DOHH2 (cell line): Measurements from ENCODE around the gene SCYGR3.

Source experiments
- H3F3A ChIP-seq: fragments of 200-600 bp; sonication (generic), shearing (Covaris generic); 2 replicates; pipeline ENCODE4 v1.6.0; 2016; ENCODE audit warnings: antibody characterized with exemption, mild to moderate bottlenecking; ENCODE audit not compliant: control insufficient read depth, insufficient read depth
- H3K27ac ChIP-seq: fragments of 200-600 bp; sonication (generic); 2 replicates; pipeline ENCODE4 v1.5.1; 2014; ENCODE audit warnings: low read depth, mild to moderate bottlenecking, low read length, moderate library complexity
- H3K27me3 ChIP-seq: fragments of 200-600 bp; sonication (generic); 2 replicates; pipeline ENCODE4 v1.6.1; 2014; ENCODE audit warnings: mild to moderate bottlenecking, low read length, mixed read lengths; ENCODE audit not compliant: control insufficient read depth
- H3K36me3 ChIP-seq: fragments of 200-600 bp; sonication (generic); 2 replicates; pipeline ENCODE4 v1.6.1; 2014; ENCODE audit warnings: mild to moderate bottlenecking, low read length, moderate library complexity, mixed read lengths; ENCODE audit not compliant: control insufficient read depth
- H3K4me1 ChIP-seq: fragments of 200-600 bp; sonication (generic); 2 replicates; pipeline ENCODE4 v1.6.1; 2014; ENCODE audit warnings: mild to moderate bottlenecking, low read length, mixed read lengths; ENCODE audit not compliant: control insufficient read depth
- H3K4me2 ChIP-seq: fragments of 200-600 bp; sonication (generic); 2 replicates; pipeline ENCODE4 v1.6.0; 2014; ENCODE audit warnings: mild to moderate bottlenecking, low read length, moderate library complexity
- H3K4me3 ChIP-seq: fragments of 200-600 bp; sonication (generic); 2 replicates; pipeline ENCODE4 v1.5.1; 2014; ENCODE audit warnings: mild to moderate bottlenecking, low read length, mixed read lengths
- H3K79me2 ChIP-seq: fragments of 200-600 bp; sonication (generic); 2 replicates; pipeline ENCODE4 v1.6.1; 2014; ENCODE audit warnings: mild to moderate bottlenecking, low read length, mixed read lengths; ENCODE audit not compliant: control insufficient read depth
- H3K9me2 ChIP-seq: fragments of 200-600 bp; sonication (generic); replicated peaks from 2 replicates; pipeline ENCODE4 v1.6.1; 2014; ENCODE audit warnings: mild to moderate bottlenecking, low read length, mixed read lengths; ENCODE audit not compliant: control insufficient read depth
- H3K9me3 ChIP-seq: fragments of 200-600 bp; sonication (generic); 2 replicates; pipeline ENCODE4 v1.6.1; 2014; ENCODE audit warnings: antibody characterized with exemption, low read length, mixed read lengths; ENCODE audit not compliant: control insufficient read depth, insufficient read depth
- H4K20me1 ChIP-seq: fragments of 200-600 bp; sonication (generic); 2 replicates; pipeline ENCODE4 v1.6.0; 2014; ENCODE audit warnings: low read depth, mild to moderate bottlenecking, antibody characterized with exemption, low read length, moderate library complexity; ENCODE audit not compliant: control insufficient read depth, insufficient read depth
- EZH2phosphoT487 ChIP-seq: fragments of 200-600 bp; sonication (generic); IDR thresholded peaks from 2 replicates; pipeline ENCODE4 v1.6.1; 2017; ENCODE audit warnings: borderline replicate concordance, mild to moderate bottlenecking, antibody characterized with exemption, low read length, moderate library complexity, mixed read lengths
- TF ChIP-seq, protein P1 (sequence below): fragments of 200-600 bp; sonication (generic); IDR thresholded peaks from one replicate; pipeline ENCODE4 v1.5.1; 2014; ENCODE audit warnings: antibody characterized with exemption, mild to moderate bottlenecking, low read depth, low read length; ENCODE audit not compliant: poor library complexity, severe bottlenecking

SCYGR3 gene

DNA sequence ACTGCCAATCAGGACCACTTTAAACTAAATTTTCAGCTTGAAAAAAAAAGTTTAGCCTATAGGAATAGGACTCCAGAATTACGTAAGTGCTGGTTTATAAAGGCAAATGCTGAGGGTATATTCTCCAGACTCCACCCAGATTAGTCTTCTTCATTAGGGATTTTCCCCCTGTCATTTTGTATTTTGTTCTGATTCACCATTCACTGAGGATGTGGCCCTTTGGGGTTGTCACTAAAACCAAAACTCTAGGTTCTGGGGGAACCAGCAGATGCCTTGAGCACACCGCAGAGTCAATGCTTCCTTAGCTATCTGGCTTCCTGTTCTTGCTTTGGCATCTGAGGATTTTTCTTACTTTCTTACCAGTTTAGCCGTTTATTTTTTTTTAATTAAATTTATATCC is 13.1 kb upstream of the SCYGR3 start:
- H3K27ac ChIP-seq: no peak overlapping the region
- H3F3A ChIP-seq: no peaks in the 10 kb centered on the region
- peaks cover 13% of the 10 kb centered on the region for H3K27me3 ChIP-seq
- no peaks in the 10 kb centered on the region for H3K9me3 ChIP-seq
- no peaks in the 10 kb centered on the region for H3K9me2 ChIP-seq
- H4K20me1 ChIP-seq: no peaks in the 10 kb centered on the region
- H3K79me2 ChIP-seq: no peaks in the 10 kb centered on the region
- H3K4me2 ChIP-seq: no peak overlapping the region
- H3K4me1 ChIP-seq: no peaks in the 10 kb centered on the region
- H3K36me3 ChIP-seq: no peaks in the 10 kb centered on the region
- no peak overlapping the region for H3K4me3 ChIP-seq
- TF ChIP-seq EZH2phosphoT487: no peak
- TF ChIP-seq, protein P1, sequence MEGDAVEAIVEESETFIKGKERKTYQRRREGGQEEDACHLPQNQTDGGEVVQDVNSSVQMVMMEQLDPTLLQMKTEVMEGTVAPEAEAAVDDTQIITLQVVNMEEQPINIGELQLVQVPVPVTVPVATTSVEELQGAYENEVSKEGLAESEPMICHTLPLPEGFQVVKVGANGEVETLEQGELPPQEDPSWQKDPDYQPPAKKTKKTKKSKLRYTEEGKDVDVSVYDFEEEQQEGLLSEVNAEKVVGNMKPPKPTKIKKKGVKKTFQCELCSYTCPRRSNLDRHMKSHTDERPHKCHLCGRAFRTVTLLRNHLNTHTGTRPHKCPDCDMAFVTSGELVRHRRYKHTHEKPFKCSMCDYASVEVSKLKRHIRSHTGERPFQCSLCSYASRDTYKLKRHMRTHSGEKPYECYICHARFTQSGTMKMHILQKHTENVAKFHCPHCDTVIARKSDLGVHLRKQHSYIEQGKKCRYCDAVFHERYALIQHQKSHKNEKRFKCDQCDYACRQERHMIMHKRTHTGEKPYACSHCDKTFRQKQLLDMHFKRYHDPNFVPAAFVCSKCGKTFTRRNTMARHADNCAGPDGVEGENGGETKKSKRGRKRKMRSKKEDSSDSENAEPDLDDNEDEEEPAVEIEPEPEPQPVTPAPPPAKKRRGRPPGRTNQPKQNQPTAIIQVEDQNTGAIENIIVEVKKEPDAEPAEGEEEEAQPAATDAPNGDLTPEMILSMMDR: no peak

DNA sequence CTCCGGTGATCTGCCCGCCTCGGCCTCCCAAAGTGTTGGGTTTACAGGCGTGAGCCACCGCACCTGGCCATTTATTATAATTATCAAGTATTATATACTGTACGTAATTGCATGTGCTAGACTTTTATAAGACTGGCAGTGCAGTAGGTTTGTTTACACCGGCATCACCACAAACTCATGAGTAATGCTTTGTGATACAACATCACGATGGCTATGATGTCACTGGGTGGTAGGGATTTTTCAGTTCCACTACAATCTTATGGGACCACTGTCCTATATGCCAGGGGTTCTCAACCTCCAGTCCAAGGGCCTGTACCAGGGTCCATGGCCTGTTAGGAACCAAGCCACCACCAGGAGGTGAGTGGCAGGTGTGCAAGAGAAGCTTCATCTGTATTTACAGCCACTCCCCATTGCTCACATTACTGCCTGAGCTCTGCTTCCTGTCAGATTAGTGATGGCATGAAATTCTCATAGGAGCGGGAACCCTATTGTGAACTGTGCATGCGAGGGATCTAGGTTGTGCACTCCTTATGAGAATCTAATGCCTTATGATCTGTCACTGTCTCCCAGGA is 12.0 kb upstream of the SCYGR3 start:
- H3K4me3 ChIP-seq: no peak overlapping the region
- H3K27ac ChIP-seq: no peak overlapping the region
- H3K9me3 ChIP-seq: no peaks in the 10 kb centered on the region
- H3F3A ChIP-seq: no peaks in the 10 kb centered on the region
- no peaks in the 10 kb centered on the region for H3K4me1 ChIP-seq
- H3K9me2 ChIP-seq: no peaks in the 10 kb centered on the region
- H3K27me3 ChIP-seq: peaks cover 8% of the 10 kb centered on the region
- no peaks in the 10 kb centered on the region for H4K20me1 ChIP-seq
- no peak overlapping the region for H3K4me2 ChIP-seq
- no peaks in the 10 kb centered on the region for H3K36me3 ChIP-seq
- TF ChIP-seq, protein P1: no peak
- TF ChIP-seq EZH2phosphoT487: no peak
- no peaks in the 10 kb centered on the region for H3K79me2 ChIP-seq

DNA sequence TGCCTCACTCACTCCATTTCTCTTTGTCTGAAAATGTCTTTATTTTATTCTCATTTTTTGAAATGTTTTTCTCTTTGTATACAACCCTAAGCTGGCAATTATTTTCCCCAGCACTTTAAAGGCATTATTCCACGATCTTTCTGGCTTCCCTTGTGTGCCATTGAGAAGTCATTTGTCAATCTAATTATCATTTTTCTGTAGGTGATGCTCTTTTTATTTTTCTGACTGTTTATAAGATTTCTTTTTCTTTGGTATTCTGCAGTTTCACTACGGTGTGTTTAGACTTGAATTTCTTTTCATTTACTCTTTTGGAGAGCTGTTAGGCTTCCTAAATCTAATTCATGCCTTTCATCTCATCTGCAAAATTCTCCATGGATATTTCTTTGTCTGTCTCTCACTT is 10.8 kb upstream of the SCYGR3 start:
- no peaks in the 10 kb centered on the region for H3K79me2 ChIP-seq
- no peaks in the 10 kb centered on the region for H3K4me1 ChIP-seq
- no peak overlapping the region for H3K27ac ChIP-seq
- H3K36me3 ChIP-seq: no peaks in the 10 kb centered on the region
- no peaks in the 10 kb centered on the region for H3F3A ChIP-seq
- no peak overlapping the region for H3K4me2 ChIP-seq
- H3K9me2 ChIP-seq: no peaks in the 10 kb centered on the region
- no peaks in the 10 kb centered on the region for H4K20me1 ChIP-seq
- H3K27me3 ChIP-seq: peaks cover 2% of the 10 kb centered on the region; the same call in 1 of the 2 replicates
- no peaks in the 10 kb centered on the region for H3K9me3 ChIP-seq
- no peak overlapping the region for H3K4me3 ChIP-seq
- TF ChIP-seq, protein P1: no peak
- no peak for TF ChIP-seq EZH2phosphoT487
